HCT116 (cell line): ENCODE results near the gene RRBP1. TPM values are rescaled to one million over a fixed set of nuclear protein-coding genes. Genes with fewer than 3 reads are reported as not detected.

Experiments
- ATAC-seq: fragments of 200-7000 bp; cut with Tn5 transposase; 2 replicates; pipeline ENCODE4 v1.9.1; 2020; ENCODE audit warnings: mild to moderate bottlenecking, moderate library complexity
- BruUV-seq: library from RNA; stranded (reverse); fragments of 400-500 nt; replicated peaks from 2 replicates; lab custom pipeline; 2021; lab: Mats Ljungman, UMichigan
- CTCF ChIA-PET: fragments of 300-600 bp; sonication (Branson Sonifier 250); formaldehyde crosslinking; loops from one replicate; lab custom pipeline; 2021; ENCODE audit warnings: antibody characterized with exemption; lab: Charles Lee
- POLR2A ChIA-PET: fragments of 300-600, 350-600 bp; sonication (Branson Sonifier 250); formaldehyde crosslinking; loops from one replicate; lab custom pipeline; 2021; ENCODE audit warnings: antibody characterized with exemption; lab: Charles Lee
- RAD21 ChIA-PET, 2 experiments: fragments of 300-600 bp; sonication (Branson Sonifier 250); formaldehyde crosslinking; loops; one replicate each; lab custom pipeline; 2023; ENCODE audit warnings: low total read pairs in 2 of 2; ENCODE audit not compliant: uncharacterized antibody in 2 of 2, unreplicated experiment in 2 of 2, low non-redundant PET in 1 of 2; lab: Charles Lee
- DNase-seq: peaks from one replicate; pipeline ENCODE4 v3.0.0-alpha.2; 2010; ENCODE audit warnings: low read depth, low spot score
- H2AFZ ChIP-seq: fragments of 200-600 bp; shearing (Covaris generic), sonication (generic); 2 replicates; pipeline ENCODE4 v1.6.1; 2017; ENCODE audit warnings: low read depth, mixed run types, mixed read lengths, antibody characterized with exemption, low read length; ENCODE audit not compliant: poor library complexity, severe bottlenecking
- H3K27ac ChIP-seq: 2 replicates; pipeline ENCODE4 v1.5.1; 2012; ENCODE audit warnings: low read depth, low read length
- H3K27me3 ChIP-seq: fragments of 200-600 bp; sonication (generic); 2 replicates; pipeline ENCODE4 v1.6.1; 2016; ENCODE audit warnings: mixed run types, low read length, mixed read lengths; ENCODE audit not compliant: insufficient read depth
- H3K36me3 ChIP-seq, 2 experiments: fragments of 200-500 bp in 1 of 2; fragments of 200-600 bp in 1 of 2; sonication (Bioruptor generic) in 1 of 2; sonication (generic) in 1 of 2; 2 replicates each; pipeline versions ENCODE4 v1.5.1 to v1.6.1; 2014 to 2016; ENCODE audit warnings: low read length in 2 of 2, inconsistent platforms in 1 of 2, mixed read lengths in 1 of 2, mixed run types in 1 of 2; ENCODE audit not compliant: insufficient read depth in 2 of 2, control insufficient read depth in 1 of 2
- H3K4me1 ChIP-seq, 2 experiments: fragments of 200-600 bp in 1 of 2; sonication (generic) in 1 of 2; 2 replicates each; pipeline versions ENCODE4 v1.5.1 to v1.6.1; 2012 to 2017; ENCODE audit warnings: low read length in 2 of 2, inconsistent platforms in 1 of 2, mild to moderate bottlenecking in 1 of 2, mixed read lengths in 1 of 2, mixed run types in 1 of 2, moderate library complexity in 1 of 2; ENCODE audit not compliant: insufficient read depth in 2 of 2, control insufficient read depth in 1 of 2
- H3K4me2 ChIP-seq: fragments of 200-600 bp; sonication (generic); 2 replicates; pipeline ENCODE4 v1.6.1; 2017; ENCODE audit warnings: mixed run types, low read length, mixed read lengths
- H3K4me3 ChIP-seq, 2 experiments: fragments of 200-600 bp in 1 of 2; sonication (generic) in 1 of 2; replicated peaks in 1 of 2; 2 replicates each; pipeline ENCODE4 v1.5.1; 2011 to 2016; ENCODE audit warnings: low read length in 2 of 2, control low read depth in 1 of 2, low read depth in 1 of 2, mild to moderate bottlenecking in 1 of 2, mixed read lengths in 1 of 2, mixed run types in 1 of 2
- H3K79me2 ChIP-seq: fragments of 200-600 bp; sonication (generic); 2 replicates; pipeline ENCODE4 v1.6.1; 2017; ENCODE audit warnings: mild to moderate bottlenecking, mixed run types, low read length, moderate library complexity, mixed read lengths; ENCODE audit not compliant: insufficient read depth
- H3K9ac ChIP-seq: fragments of 200-600 bp; sonication (generic); 2 replicates; pipeline ENCODE4 v1.6.1; 2016; ENCODE audit warnings: low read length, mixed read lengths
- H3K9me2 ChIP-seq: fragments of 200-600 bp; sonication (generic), shearing (Covaris generic); 2 replicates; pipeline ENCODE4 v1.6.1; 2017; ENCODE audit warnings: mixed run types, mild to moderate bottlenecking, moderate library complexity; ENCODE audit not compliant: insufficient read depth
- H3K9me3 ChIP-seq, 2 experiments: fragments of 200-500 bp in 1 of 2; fragments of 200-600 bp in 1 of 2; sonication (Bioruptor generic) in 1 of 2; sonication (generic) in 1 of 2; 2 replicates each; pipeline ENCODE4 v1.6.1; 2014 to 2017; ENCODE audit warnings: low read length in 2 of 2, mixed read lengths in 2 of 2, inconsistent platforms in 1 of 2, low read depth in 1 of 2, mild to moderate bottlenecking in 1 of 2, mixed run types in 1 of 2, moderate library complexity in 1 of 2; ENCODE audit not compliant: control insufficient read depth in 1 of 2, insufficient read depth in 1 of 2
- H4K20me1 ChIP-seq: fragments of 200-600 bp; sonication (generic), shearing (Covaris generic); 2 replicates; pipeline ENCODE4 v1.6.1; 2017; ENCODE audit warnings: mixed run types, mild to moderate bottlenecking, moderate library complexity; ENCODE audit not compliant: insufficient read depth
- ATF3 ChIP-seq: IDR thresholded peaks from 2 replicates; pipeline ENCODE4 v1.6.1; 2012
- CBX3 ChIP-seq: IDR thresholded peaks from 2 replicates; pipeline ENCODE4 v1.6.1; 2012; ENCODE audit warnings: low read depth
- CEBPB ChIP-seq: IDR thresholded peaks from 2 replicates; pipeline ENCODE4 v1.6.1; 2012; ENCODE audit warnings: low read depth
- CTCF ChIP-seq, 3 experiments: fragments of 200-600 bp in 1 of 3; sonication (generic) in 1 of 3; IDR thresholded peaks in 2 of 3; conservative IDR thresholded peaks in 1 of 3; 2 replicates each; pipeline ENCODE4 v1.5.1; 2012 to 2017; ENCODE audit warnings: low read depth in 2 of 3, low read length in 2 of 3, antibody characterized with exemption in 1 of 3, borderline replicate concordance in 1 of 3, control low read depth in 1 of 3, mild to moderate bottlenecking in 1 of 3, mixed read lengths in 1 of 3, mixed run types in 1 of 3, moderate library complexity in 1 of 3; ENCODE audit not compliant: insufficient read depth in 1 of 3
- EGR1 ChIP-seq: IDR thresholded peaks from 2 replicates; pipeline ENCODE4 v1.6.1; 2012; ENCODE audit warnings: low read depth
- JUND ChIP-seq: IDR thresholded peaks from 2 replicates; pipeline ENCODE4 v1.6.1; 2012
- MAX ChIP-seq: IDR thresholded peaks from 2 replicates; pipeline ENCODE4 v1.6.1; 2012
- POLR2A ChIP-seq: IDR thresholded peaks from 2 replicates; pipeline ENCODE4 v1.7.0; 2011; ENCODE audit warnings: borderline replicate concordance; ENCODE audit not compliant: insufficient read depth, insufficient read length; ENCODE audit errors: extremely low read depth
- POLR2AphosphoS5 ChIP-seq: IDR thresholded peaks from 2 replicates; pipeline ENCODE4 v1.6.1; 2011; ENCODE audit warnings: mild to moderate bottlenecking, low read depth, low read length, moderate library complexity
- RAD21 ChIP-seq: IDR thresholded peaks from 2 replicates; pipeline ENCODE4 v1.6.1; 2012; ENCODE audit warnings: low read depth, mild to moderate bottlenecking
- SP1 ChIP-seq: IDR thresholded peaks from 2 replicates; pipeline ENCODE4 v1.6.1; 2012; ENCODE audit warnings: low read depth
- SRF ChIP-seq: IDR thresholded peaks from 2 replicates; pipeline ENCODE4 v1.6.1; 2012; ENCODE audit warnings: low read depth
- TCF7L2 ChIP-seq: IDR thresholded peaks from 2 replicates; pipeline ENCODE4 v1.7.0; 2011; ENCODE audit warnings: borderline replicate concordance, inconsistent platforms; ENCODE audit not compliant: insufficient read depth, insufficient read length; ENCODE audit errors: extremely low read depth
- ZFX ChIP-seq: fragments of 450-650 bp; IDR thresholded peaks from 2 replicates; pipeline ENCODE4 v1.6.1; 2017
- ZNF274 ChIP-seq: fragments of 200-500 bp; sonication (Bioruptor generic); IDR thresholded peaks from 2 replicates; pipeline ENCODE4 v1.6.1; 2014; ENCODE audit warnings: mild to moderate bottlenecking, low read depth, low read length, inconsistent platforms
- intact Hi-C: fragments of 100-400 bp; cut with micrococcal nuclease; formaldehyde crosslinking; loops from 2 replicates; pipeline ENCODE4 v1.10.0; 2022
- total RNA-seq: library from RNA; stranded (reverse); gene quantifications from one replicate; pipeline ENCODE4 v1.2.1, GENCODE V29; 2021; ENCODE audit not compliant: unreplicated experiment

The RRBP1 gene
- total RNA-seq, 1 experiment from 2014 or later: 123 TPM

GRCh38 chr20:17614812-17615644 lies 67.0 kb downstream of the RRBP1 start:
- no peak overlapping the region for H3K4me2 ChIP-seq
- H3K4me3 ChIP-seq: no peak overlapping the region
- ChIA-PET POLR2A (no interaction called here), CTCF (no interaction called here), RAD21 (no interaction called here)
- H3K4me1 ChIP-seq: no peaks in the 10 kb centered on the region
- H3K9ac ChIP-seq: no peak overlapping the region
- intact Hi-C loops: no loop called here
- TF ChIP-seq CTCF (IDR thresholded peaks at IDR 0.05 in 2 of 3, conservative IDR thresholded peaks at IDR 0.05 in 1 of 3; ENCODE audit: borderline replicate concordance in 1 of 3, insufficient read depth in 1 of 3, low read depth in 2 of 3, low read length in 2 of 3): no peak
- TF ChIP-seq TCF7L2: no peak
- no peak for TF ChIP-seq ATF3
- no peak for TF ChIP-seq CEBPB
- TF ChIP-seq RAD21: no peak
- no peak for TF ChIP-seq SP1
- TF ChIP-seq EGR1: no peak
- TF ChIP-seq ZNF274: no peak
- TF ChIP-seq CBX3: no peak
- TF ChIP-seq POLR2A: no peak
- no peak for TF ChIP-seq SRF
- no peak for TF ChIP-seq MAX
- no peak for TF ChIP-seq POLR2AphosphoS5
- TF ChIP-seq ZFX: no peak
- TF ChIP-seq JUND: no peak
- H2AFZ ChIP-seq: no peak overlapping the region
- ATAC-seq (no peak), DNase-seq (no peak)
- BruUV-seq: no TSS peak
- no peaks in the 10 kb centered on the region for H3K9me3 ChIP-seq
- H3K79me2 ChIP-seq: no peaks in the 10 kb centered on the region
- H3K36me3 ChIP-seq: peaks cover 13 to 18% of the 10 kb centered on the region in 2 experiments; a peak in 3 of 4 replicates
- no peak overlapping the region for H3K27ac ChIP-seq
- H4K20me1 ChIP-seq: no peaks in the 10 kb centered on the region
- H3K9me2 ChIP-seq: no peaks in the 10 kb centered on the region
- no peaks in the 10 kb centered on the region for H3K27me3 ChIP-seq
